A549 treated with RU486 at 1 μM for 4 hours (cell line): ENCODE data around the gene TRIM59. TPM values are rescaled to one million over a fixed set of nuclear protein-coding genes. Genes with fewer than 3 reads are reported as not detected.

Experiments used
- total RNA-seq: library from RNA; stranded (reverse); fragments of 200-300 nt; extraction: Qiagen RNA extraction; gene quantifications from 5 replicates; pipeline ENCODE4 v1.2.3, GENCODE V29; 2022; ENCODE audit warnings: low read depth

TRIM59 gene, protein sequence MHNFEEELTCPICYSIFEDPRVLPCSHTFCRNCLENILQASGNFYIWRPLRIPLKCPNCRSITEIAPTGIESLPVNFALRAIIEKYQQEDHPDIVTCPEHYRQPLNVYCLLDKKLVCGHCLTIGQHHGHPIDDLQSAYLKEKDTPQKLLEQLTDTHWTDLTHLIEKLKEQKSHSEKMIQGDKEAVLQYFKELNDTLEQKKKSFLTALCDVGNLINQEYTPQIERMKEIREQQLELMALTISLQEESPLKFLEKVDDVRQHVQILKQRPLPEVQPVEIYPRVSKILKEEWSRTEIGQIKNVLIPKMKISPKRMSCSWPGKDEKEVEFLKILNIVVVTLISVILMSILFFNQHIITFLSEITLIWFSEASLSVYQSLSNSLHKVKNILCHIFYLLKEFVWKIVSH
- total RNA-seq, result 4.9 to 10.7 TPM (median 8.6 TPM) in 5 replicates

DNA sequence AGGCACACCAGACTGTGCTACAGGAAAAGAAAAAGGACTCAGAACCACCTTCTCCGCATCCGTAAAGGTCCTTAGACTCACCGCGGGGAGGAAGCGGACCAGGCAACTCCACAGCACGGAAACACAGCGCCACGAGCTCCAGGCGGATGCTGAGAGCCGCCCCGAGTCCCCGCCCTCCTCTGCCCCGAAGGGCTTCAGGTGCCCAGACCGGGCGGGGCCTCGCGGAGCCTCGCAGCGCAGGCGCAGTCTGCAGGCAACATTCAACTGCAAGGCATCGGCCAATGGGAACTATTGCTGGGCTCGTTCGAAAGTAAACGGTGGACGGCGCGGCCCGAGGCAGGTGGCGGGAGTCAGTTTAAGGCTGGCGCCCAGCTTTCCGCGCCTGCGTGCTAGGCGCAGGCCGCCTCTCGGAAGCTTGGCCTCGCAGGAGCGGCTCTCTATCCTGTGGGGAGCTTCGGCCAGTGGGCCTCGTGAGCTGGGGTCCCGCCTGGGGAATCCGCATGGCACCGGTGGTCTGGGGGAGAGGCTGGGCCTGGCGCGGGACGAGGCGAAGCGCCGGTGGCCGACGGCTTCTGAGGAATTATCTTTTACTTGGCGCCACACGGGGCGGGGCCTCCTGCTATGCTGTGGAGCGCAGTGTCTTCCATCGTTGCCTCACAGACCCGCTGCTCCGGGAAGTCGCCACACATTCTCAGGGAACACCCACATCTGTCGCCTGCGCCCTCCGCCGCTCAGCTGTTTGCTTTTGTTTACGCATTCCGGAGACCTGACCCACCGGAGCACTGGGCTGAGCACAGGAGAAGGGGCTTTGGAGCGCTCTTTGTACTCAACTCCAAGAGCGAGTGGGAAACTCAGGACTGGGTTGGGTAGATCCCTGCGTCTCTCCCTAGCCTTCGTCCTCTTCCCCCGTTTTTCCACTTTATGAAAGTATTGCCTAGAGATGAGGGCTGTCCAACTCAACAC lies at the start of gene TRIM59:
TSS of gene TRIM59 (minus strand) at position 151 of the 963 bp plus-strand sequence. CDS start 10,603 bp downstream, outside the sequence.

DNA sequence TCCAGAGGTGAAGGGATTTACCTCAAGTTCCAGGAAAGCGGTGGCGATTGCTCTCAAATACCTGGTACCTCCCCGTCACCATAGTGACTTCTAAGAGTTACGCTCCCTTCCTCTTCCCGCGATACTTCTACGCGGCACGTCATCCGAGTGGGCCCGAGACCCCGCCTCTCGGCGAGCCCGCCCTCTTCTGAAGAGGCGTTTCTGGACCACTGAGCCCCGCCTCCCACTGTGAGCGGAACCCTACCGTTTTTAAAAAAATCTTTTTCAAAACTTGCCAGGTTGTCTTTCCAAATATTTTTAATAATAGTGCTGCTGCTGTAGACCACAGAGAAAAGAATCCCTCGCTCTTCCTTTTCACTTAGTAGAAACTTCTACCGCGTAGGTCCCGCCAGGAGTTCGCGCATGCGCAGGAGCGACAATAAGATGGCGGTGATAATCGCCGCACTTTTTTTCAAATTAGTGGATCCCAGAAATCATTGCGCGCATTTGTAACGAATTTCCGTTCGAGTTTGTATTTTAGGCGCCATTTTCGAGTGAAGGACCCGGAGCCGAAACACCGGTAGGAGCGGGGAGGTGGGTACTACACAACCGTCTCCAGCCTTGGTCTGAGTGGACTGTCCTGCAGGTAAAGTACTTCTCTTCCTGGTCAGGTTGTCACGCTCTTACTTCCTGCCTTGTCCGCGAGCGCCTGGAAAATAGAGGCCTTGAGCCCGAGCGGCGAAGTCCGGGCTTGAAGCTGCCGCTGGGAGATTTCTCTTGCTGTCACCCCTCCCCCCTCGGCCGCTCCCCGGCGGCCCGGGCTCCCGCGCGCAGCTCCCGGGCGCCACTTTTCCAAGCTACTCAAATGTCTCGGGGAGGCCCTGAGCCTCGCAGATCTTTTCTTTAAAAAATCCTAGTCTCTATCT lies 50.2 kb downstream of the TRIM59 start, which contains the start of the genes IFT80 and SMC4:
TSS of gene IFT80 (minus strand) at position 101 of the 905 bp plus-strand sequence. CDS start 14,625 bp downstream, outside the sequence.
TSS of gene SMC4 (plus strand) at position 526 of the 905 bp plus-strand sequence. CDS start 1,177 bp downstream, outside the sequence.

Other genes starting within 250 kb of the TRIM59 start
- 2.0 to 2.9 TPM (median 2.1 TPM) in 5 replicates for gene C3orf80, start 224.4 kb downstream of the TRIM59 start, total RNA-seq
- gene IFT80, start 50.6 kb downstream of the TRIM59 start, total RNA-seq, result 6.2 to 19.0 TPM (median 12.9 TPM) in 5 replicates
- 65.6 to 98.5 TPM (median 96.3 TPM) in 5 replicates for gene SMC4, start 50.1 kb downstream of the TRIM59 start, total RNA-seq
- 28.6 to 34.8 TPM (median 32.8 TPM) in 5 replicates for gene KPNA4, start 115.8 kb upstream of the TRIM59 start, total RNA-seq
- 0.57 to 1.2 TPM (median 1.0 TPM) in 5 replicates for gene ARL14, start 227.4 kb upstream of the TRIM59 start, total RNA-seq